ENCODE measurements around the gene SLC6A19. TPM values are rescaled to one million over a fixed set of nuclear protein-coding genes. Genes with fewer than 3 reads are reported as not detected.

The SLC6A19 gene
- total and polyA plus RNA-seq, 9 of the 15 experiments (the other 6 are each of a cell fraction or from before 2014, with no cell fraction given) = 0.03 to 1.6 (median 0.59) TPM

GRCh38 chr5:1246711-1247431 lies 45.5 kb downstream of the SLC6A19 start (continued):
- TF ChIP-seq ZNF511 (CRISPR knock-in tag; IDR thresholded peaks at IDR 0.05) (peak; percentile 84; the same call in 1 of the 2 replicates), CREB3 (tag; conservative IDR thresholded peaks at IDR 0.05; ENCODE audit: low read depth) (0 out of 2 replicates have a peak, but pooled peaks have one; percentile 30), ESRRB (CRISPR knock-in tag; IDR thresholded peaks at IDR 0.05; ENCODE audit: borderline replicate concordance) (no peak), NR3C1 (CRISPR knock-in tag; IDR thresholded peaks at IDR 0.05) (0 out of 2 replicates have a peak, but pooled peaks have one; percentile 1), HMGXB4 (CRISPR knock-in tag; IDR thresholded peaks at IDR 0.05) (no peak), NCOA1 (IDR thresholded peaks at IDR 0.05; ENCODE audit: low read depth) (peak; percentile 67), PRMT5 (CRISPR knock-in tag; IDR thresholded peaks at IDR 0.05) (peak; percentile 45; the same call in 1 of the 2 replicates), YY1 (IDR thresholded peaks at IDR 0.05; ENCODE audit: borderline replicate concordance in 1 of 3, control insufficient read depth in 1 of 3, extremely low read depth in 1 of 3, insufficient read depth in 3 of 3, insufficient read length in 1 of 3, insufficient replicate concordance in 2 of 3, low read depth in 1 of 3, low read length in 2 of 3) (peak in 1 of 3 experiments; percentile 60), UBTF (IDR thresholded peaks at IDR 0.05; ENCODE audit: borderline replicate concordance in 1 of 2, low read depth in 2 of 2, low read length in 2 of 2) (peak in 1 of 2 experiments; percentile 53; a peak in 1 of 4 replicates), MYNN (IDR thresholded peaks at IDR 0.05) (no peak), MYNN (CRISPR knock-in tag; IDR thresholded peaks at IDR 0.05) (0 out of 2 replicates have a peak, but pooled peaks have one; percentile 23), BACH1 (tag; IDR thresholded peaks at IDR 0.05) (no peak), PTTG1 (tag; IDR thresholded peaks at IDR 0.05; ENCODE audit: low read depth) (no peak), GABPB1 (CRISPR knock-in tag; IDR thresholded peaks at IDR 0.05) (peak; percentile 17; the same call in 1 of the 2 replicates), FIP1L1 (IDR thresholded peaks at IDR 0.05; ENCODE audit: low read depth, low read length, poor library complexity, severe bottlenecking) (peak; percentile 16), PCBP1 (IDR thresholded peaks at IDR 0.05; ENCODE audit: low read depth, low read length, poor library complexity, severe bottlenecking) (peak; percentile 60), POLR3A (IDR thresholded peaks at IDR 0.05; ENCODE audit: borderline replicate concordance, extremely low read depth, insufficient read depth, insufficient read length) (no peak), EP300 (IDR thresholded peaks at IDR 0.05; ENCODE audit: low read length) (no peak), RCOR1 (IDR thresholded peaks at IDR 0.05; ENCODE audit: borderline replicate concordance in 1 of 2, low read depth in 2 of 2, low read length in 2 of 2) (peak in 1 of 2 experiments; percentile 71; a peak in 2 of 4 replicates), CXXC5 (CRISPR knock-in tag; IDR thresholded peaks at IDR 0.05) (peak; percentile 33; the same call in 1 of the 2 replicates)

Data from K562 (cell line).